ENCODE data around the gene GALNT17.

The GALNT17 gene

GRCh38 chr7:71694665-71695064 lies 562.7 kb downstream of the GALNT17 start:
- POLR2A ChIA-PET = interaction anchor here (0.5 kb wide), 1 partner anchor 35 kb away, joined by 3 read pairs; no protein-coding TSS in a partner anchor
- no peak for TF ChIP-seq CTCF (IDR thresholded peaks at IDR 0.05; ENCODE audit: insufficient read depth, low read length, missing control alignments)
- DNase-seq (ENCODE audit: low read depth, low spot score) = no peak
- CTCF ChIA-PET = no interaction called here
- no peak overlapping the region for H3K4me3 ChIP-seq (ENCODE audit: low read depth, low read length)

- CTCF ChIA-PET = interaction anchor here (1.9 kb wide), 1 partner anchor 38 kb away, joined by 7 read pairs; no protein-coding TSS in a partner anchor
- POLR2A ChIA-PET = interaction anchor here (0.5 kb wide), 1 partner anchor 35 kb away, joined by 3 read pairs; no protein-coding TSS in a partner anchor
- H3K4me3 ChIP-seq (ENCODE audit: low read depth, low read length) = no peak overlapping the region
- no peak for DNase-seq (ENCODE audit: low read depth, low spot score)
- TF ChIP-seq CTCF (IDR thresholded peaks at IDR 0.05; ENCODE audit: insufficient read depth, low read length, missing control alignments) = no peak
These were observed 563.2 kb downstream of the GALNT17 start for GRCh38 chr7:71695186-71695585.

GRCh38 chr7:71696511-71696910 lies 564.6 kb downstream of the GALNT17 start:
- TF ChIP-seq CTCF (IDR thresholded peaks at IDR 0.05; ENCODE audit: insufficient read depth, low read length, missing control alignments) = no peak
- POLR2A ChIA-PET = no interaction called here
- H3K4me3 ChIP-seq (ENCODE audit: low read depth, low read length) = no peak overlapping the region
- CTCF ChIA-PET = interaction anchor here (1.9 kb wide), 1 partner anchor 37 kb away, joined by 7 read pairs; no protein-coding TSS in a partner anchor
- no peak for DNase-seq (ENCODE audit: low read depth, low spot score)

GRCh38 chr7:71697400-71697799 lies 565.5 kb downstream of the GALNT17 start:
- TF ChIP-seq CTCF (IDR thresholded peaks at IDR 0.05; ENCODE audit: insufficient read depth, low read length, missing control alignments) = no peak
- CTCF ChIA-PET = no interaction called here

GRCh38 chr7:71705217-71705616 lies 573.3 kb downstream of the GALNT17 start:
- H3K4me3 ChIP-seq (ENCODE audit: low read depth, low read length) = no peak overlapping the region
- no peak for TF ChIP-seq CTCF (IDR thresholded peaks at IDR 0.05; ENCODE audit: insufficient read depth, low read length, missing control alignments)
- DNase-seq (ENCODE audit: low read depth, low spot score) = no peak
- ChIA-PET POLR2A (no interaction called here), CTCF (no interaction called here)

More at GRCh38 chr7:71697400-71697799, 565.5 kb downstream of the GALNT17 start:
- no peak overlapping the region for H3K4me3 ChIP-seq (ENCODE audit: low read depth, low read length)
- POLR2A ChIA-PET = no interaction called here
- no peak for DNase-seq (ENCODE audit: low read depth, low spot score)

- POLR2A ChIA-PET = no interaction called here
- TF ChIP-seq CTCF (IDR thresholded peaks at IDR 0.05; ENCODE audit: insufficient read depth, low read length, missing control alignments) = no peak
- CTCF ChIA-PET = no interaction called here
These were observed 574.1 kb downstream of the GALNT17 start for GRCh38 chr7:71705901-71706596.

More at GRCh38 chr7:71705901-71706596, 574.1 kb downstream of the GALNT17 start:
- DNase-seq (ENCODE audit: low read depth, low spot score) = no peak
- H3K4me3 ChIP-seq (ENCODE audit: low read depth, low read length) = no peak overlapping the region
